HEK293 (cell line): ENCODE measurements around the gene FAM89A.

Source experiments
- FEZF1 ChIP-seq: fragments of 450-650 bp; formaldehyde crosslinking; IDR thresholded peaks from 2 replicates; pipeline ENCODE4 v1.5.1; 2016; ENCODE audit warnings: missing biosample characterization, missing genetic modification characterization
- GLI4 ChIP-seq: fragments of 450-650 bp; formaldehyde crosslinking; IDR thresholded peaks from 2 replicates; pipeline ENCODE4 v1.5.1; 2016; ENCODE audit warnings: missing biosample characterization, missing genetic modification characterization
- KLF8 ChIP-seq: fragments of 450-650 bp; formaldehyde crosslinking; IDR thresholded peaks from 2 replicates; pipeline ENCODE4 v1.5.1; 2016; ENCODE audit warnings: missing biosample characterization, missing genetic modification characterization
- MZF1 ChIP-seq: fragments of 450-650 bp; formaldehyde crosslinking; IDR thresholded peaks from 2 replicates; pipeline ENCODE4 v1.5.1; 2017; ENCODE audit warnings: missing biosample characterization, missing genetic modification characterization, borderline replicate concordance
- PRDM2 ChIP-seq: fragments of 450-650 bp; formaldehyde crosslinking; IDR thresholded peaks from 2 replicates; pipeline ENCODE4 v1.5.1; 2016; ENCODE audit warnings: missing biosample characterization, missing genetic modification characterization, borderline replicate concordance
- REST ChIP-seq: fragments of 450-650 bp; formaldehyde crosslinking; IDR thresholded peaks from 2 replicates; pipeline ENCODE4 v1.5.1; 2016; ENCODE audit warnings: missing biosample characterization, missing genetic modification characterization
- SCRT1 ChIP-seq: fragments of 450-650 bp; formaldehyde crosslinking; IDR thresholded peaks from 2 replicates; pipeline ENCODE4 v1.5.1; 2016; ENCODE audit warnings: missing biosample characterization, missing genetic modification characterization, borderline replicate concordance
- ZBTB44 ChIP-seq: fragments of 450-650 bp; IDR thresholded peaks from 2 replicates; pipeline ENCODE4 v1.5.1; 2018; ENCODE audit warnings: missing biosample characterization, mild to moderate bottlenecking, missing genetic modification characterization
- ZFP3 ChIP-seq: fragments of 450-650 bp; formaldehyde crosslinking; IDR thresholded peaks from 2 replicates; pipeline ENCODE4 v1.5.1; 2016; ENCODE audit warnings: low read depth, missing biosample characterization, missing genetic modification characterization
- ZIC2 ChIP-seq: fragments of 450-650 bp; formaldehyde crosslinking; IDR thresholded peaks from 2 replicates; pipeline ENCODE4 v1.5.1; 2016; ENCODE audit warnings: missing biosample characterization, missing genetic modification characterization
- ZNF121 ChIP-seq: fragments of 450-650 bp; formaldehyde crosslinking; IDR thresholded peaks from 2 replicates; pipeline ENCODE4 v1.5.1; 2016; ENCODE audit warnings: missing biosample characterization, missing genetic modification characterization
- ZNF19 ChIP-seq: fragments of 450-650 bp; formaldehyde crosslinking; IDR thresholded peaks from 2 replicates; pipeline ENCODE4; 2016; ENCODE audit warnings: missing biosample characterization, missing genetic modification characterization, low read depth
- ZNF211 ChIP-seq: fragments of 450-650 bp; formaldehyde crosslinking; IDR thresholded peaks from 2 replicates; pipeline ENCODE4 v1.5.1; 2016; ENCODE audit warnings: low read depth, missing biosample characterization, missing genetic modification characterization
- ZNF37A ChIP-seq: fragments of 450-650 bp; IDR thresholded peaks from 2 replicates; pipeline ENCODE4 v1.5.1; 2018; ENCODE audit warnings: missing biosample characterization, missing genetic modification characterization
- ZNF433 ChIP-seq: fragments of 450-650 bp; formaldehyde crosslinking; IDR thresholded peaks from 2 replicates; pipeline ENCODE4 v1.5.1; 2016; ENCODE audit warnings: missing biosample characterization, missing genetic modification characterization, low read depth
- ZNF48 ChIP-seq: fragments of 450-650 bp; formaldehyde crosslinking; IDR thresholded peaks from 2 replicates; pipeline ENCODE4 v1.5.1; 2016; ENCODE audit warnings: missing biosample characterization, missing genetic modification characterization
- ZNF521 ChIP-seq: fragments of 450-650 bp; formaldehyde crosslinking; IDR thresholded peaks from 2 replicates; pipeline ENCODE4 v1.5.1; 2017; ENCODE audit warnings: missing biosample characterization, mild to moderate bottlenecking, missing genetic modification characterization
- ZNF555 ChIP-seq: fragments of 450-650 bp; formaldehyde crosslinking; conservative IDR thresholded peaks from 2 replicates; pipeline ENCODE4 v1.5.1; 2017; ENCODE audit warnings: missing biosample characterization, mild to moderate bottlenecking, missing genetic modification characterization, inconsistent platforms
- ZNF639 ChIP-seq: fragments of 450-650 bp; formaldehyde crosslinking; IDR thresholded peaks from 2 replicates; pipeline ENCODE4 v1.5.1; 2016; ENCODE audit warnings: missing biosample characterization, missing genetic modification characterization
- ZNF660 ChIP-seq: fragments of 450-650 bp; IDR thresholded peaks from 2 replicates; pipeline ENCODE4 v1.5.1; 2018; ENCODE audit warnings: missing biosample characterization, mild to moderate bottlenecking, missing genetic modification characterization
- ZNF776 ChIP-seq: fragments of 450-650 bp; formaldehyde crosslinking; IDR thresholded peaks from 2 replicates; pipeline ENCODE4 v1.5.0; 2017; ENCODE audit warnings: missing biosample characterization, missing genetic modification characterization, borderline replicate concordance
- ZSCAN30 ChIP-seq: fragments of 450-650 bp; IDR thresholded peaks from 2 replicates; pipeline ENCODE4 v1.5.1; 2018; ENCODE audit warnings: missing biosample characterization, mild to moderate bottlenecking, missing genetic modification characterization, moderate library complexity
- ZSCAN5A ChIP-seq: fragments of 450-650 bp; formaldehyde crosslinking; IDR thresholded peaks from 2 replicates; pipeline ENCODE4 v1.5.1; 2016; ENCODE audit warnings: missing biosample characterization, missing genetic modification characterization

Gene FAM89A

GRCh38 chr1:231037585-231038517 lies 2.2 kb downstream of the FAM89A start (continued):
- TF ChIP-seq REST = 0 out of 2 replicates have a peak, but pooled peaks have one; percentile 20
- peak; percentile 92 for TF ChIP-seq ZNF121 (tag by site-specific recombination)
- peak; percentile 60; the same call in 1 of the 2 replicates for TF ChIP-seq SCRT1
- TF ChIP-seq FEZF1 (tag by site-specific recombination) = peak; percentile 96
- no peak for TF ChIP-seq ZNF555 (tag by site-specific recombination)
- TF ChIP-seq ZNF211 (tag by site-specific recombination) = no peak
- TF ChIP-seq ZNF776 (tag by site-specific recombination) = no peak
- no peak for TF ChIP-seq ZFP3 (tag by site-specific recombination)
- no peak for TF ChIP-seq GLI4
- TF ChIP-seq ZNF521 = no peak
- TF ChIP-seq ZNF48 (tag by site-specific recombination) = no peak
- no peak for TF ChIP-seq ZNF639 (tag by site-specific recombination)
- peak; percentile 35; the same call in 1 of the 2 replicates for TF ChIP-seq ZBTB44 (tag by site-specific recombination)
- TF ChIP-seq KLF8 = no peak
- TF ChIP-seq ZNF433 (tag by site-specific recombination) = no peak
- TF ChIP-seq ZSCAN30 (tag by site-specific recombination) = peak; percentile 82
- TF ChIP-seq ZSCAN5A = no peak
- no peak for TF ChIP-seq ZNF37A (tag by site-specific recombination)
- no peak for TF ChIP-seq PRDM2 (tag by site-specific recombination)
- peak; percentile 93 for TF ChIP-seq ZIC2 (tag by site-specific recombination)
- no peak; the same call in 1 of the 2 replicates for TF ChIP-seq ZNF19 (tag by site-specific recombination)
- TF ChIP-seq MZF1 (tag by site-specific recombination) = peak; percentile 74
- TF ChIP-seq ZNF660 = no peak
